Nucleus accumbens (tissue), 56 donors: ENCODE data around the gene ECM1.

Source experiments
- DNase-seq, 56 donors: peaks; one replicate each; lab custom pipeline; 2025; lab: John Stamatoyannopoulos, UW

The ECM1 gene

GRCh38 chr1:150557065-150557600 lies 49.2 kb downstream of the ECM1 start:
- DNase-seq, result no peak

GRCh38 chr1:150557813-150558212 lies 49.9 kb downstream of the ECM1 start:
- DNase-seq, result no peak

- DNase-seq, result no peak
Observed at GRCh38 chr1:150558303-150558704, 50.4 kb downstream of the ECM1 start.

- DNase-seq, result peak in 8 of 56 donors; percentile 10 to 39 (median 17)
Observed at GRCh38 chr1:150558761-150559655, 51.1 kb downstream of the ECM1 start.

- DNase-seq, result no peak
Observed at GRCh38 chr1:150559656-150560010, 51.7 kb downstream of the ECM1 start.

- DNase-seq, result peak in 43 of 56 donors; percentile 7 to 75 (median 30)
Observed at GRCh38 chr1:150560011-150560438, 52.1 kb downstream of the ECM1 start.

- peak in 47 of 56 donors; percentile 55 to 89 (median 77) for DNase-seq
Observed at GRCh38 chr1:150560576-150561253, 52.8 kb downstream of the ECM1 start.

- DNase-seq, result peak in 55 of 56 donors; percentile 29 to 91 (median 78)
Observed at GRCh38 chr1:150561254-150561973, 53.5 kb downstream of the ECM1 start.

- peak in 49 of 56 donors; percentile 22 to 81 (median 53) for DNase-seq
Observed at GRCh38 chr1:150561974-150562445, 54.1 kb downstream of the ECM1 start.

- DNase-seq, result no peak
Observed at GRCh38 chr1:150562446-150563339, 54.8 kb downstream of the ECM1 start.
